ENCODE measurements around the gene APIP.

Gene APIP, protein sequence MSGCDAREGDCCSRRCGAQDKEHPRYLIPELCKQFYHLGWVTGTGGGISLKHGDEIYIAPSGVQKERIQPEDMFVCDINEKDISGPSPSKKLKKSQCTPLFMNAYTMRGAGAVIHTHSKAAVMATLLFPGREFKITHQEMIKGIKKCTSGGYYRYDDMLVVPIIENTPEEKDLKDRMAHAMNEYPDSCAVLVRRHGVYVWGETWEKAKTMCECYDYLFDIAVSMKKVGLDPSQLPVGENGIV

DNA sequence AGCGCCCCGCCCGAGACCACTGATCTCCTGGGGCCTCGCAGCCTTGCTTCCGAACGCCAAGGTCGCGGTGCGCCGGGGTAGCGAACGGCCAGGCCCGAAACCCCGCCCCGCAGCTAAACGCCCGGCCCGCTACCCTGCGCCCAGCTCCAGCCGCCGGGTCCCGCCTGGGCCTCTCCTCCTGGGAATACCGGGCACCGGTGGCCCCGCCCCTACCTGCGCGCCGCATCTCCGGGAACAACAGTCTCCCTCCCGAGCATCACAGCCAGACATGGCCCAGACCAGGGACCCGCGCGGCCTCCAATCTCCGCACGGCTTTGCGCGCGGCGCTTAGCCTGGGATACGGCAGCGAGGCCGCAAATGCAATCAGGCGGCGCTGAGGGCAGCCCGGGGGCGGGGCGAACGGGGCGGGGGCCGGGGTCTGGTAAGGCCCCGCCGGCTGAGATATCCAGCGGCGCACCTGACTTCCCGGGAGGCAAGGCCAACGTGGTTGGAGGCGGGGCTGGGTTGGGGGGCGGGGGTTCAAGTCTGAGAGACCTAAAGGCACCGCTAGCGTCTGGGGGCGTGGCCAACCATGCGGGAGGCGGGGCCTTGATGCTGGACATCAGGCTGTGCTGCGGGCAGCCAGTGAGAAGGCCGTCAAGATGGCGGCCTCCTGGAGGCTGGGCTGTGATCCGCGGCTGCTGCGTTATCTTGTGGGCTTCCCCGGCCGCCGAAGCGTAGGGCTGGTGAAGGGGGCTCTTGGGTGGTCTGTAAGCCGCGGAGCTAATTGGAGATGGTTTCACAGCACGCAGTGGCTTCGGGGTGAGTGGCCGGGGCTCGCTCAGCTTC lies at the start of gene APIP, which contains the start of gene PDHX:
Gene APIP (minus strand): TSS at position 365 of the 828 bp plus-strand sequence. CDS start 95 bp downstream, at position 270.
Gene PDHX (plus strand): TSS at position 604 of the 828 bp plus-strand sequence. CDS start 38 bp downstream, at position 642.
- peak; percentile 43 to 98 (median 93) for DNase-seq

DNA sequence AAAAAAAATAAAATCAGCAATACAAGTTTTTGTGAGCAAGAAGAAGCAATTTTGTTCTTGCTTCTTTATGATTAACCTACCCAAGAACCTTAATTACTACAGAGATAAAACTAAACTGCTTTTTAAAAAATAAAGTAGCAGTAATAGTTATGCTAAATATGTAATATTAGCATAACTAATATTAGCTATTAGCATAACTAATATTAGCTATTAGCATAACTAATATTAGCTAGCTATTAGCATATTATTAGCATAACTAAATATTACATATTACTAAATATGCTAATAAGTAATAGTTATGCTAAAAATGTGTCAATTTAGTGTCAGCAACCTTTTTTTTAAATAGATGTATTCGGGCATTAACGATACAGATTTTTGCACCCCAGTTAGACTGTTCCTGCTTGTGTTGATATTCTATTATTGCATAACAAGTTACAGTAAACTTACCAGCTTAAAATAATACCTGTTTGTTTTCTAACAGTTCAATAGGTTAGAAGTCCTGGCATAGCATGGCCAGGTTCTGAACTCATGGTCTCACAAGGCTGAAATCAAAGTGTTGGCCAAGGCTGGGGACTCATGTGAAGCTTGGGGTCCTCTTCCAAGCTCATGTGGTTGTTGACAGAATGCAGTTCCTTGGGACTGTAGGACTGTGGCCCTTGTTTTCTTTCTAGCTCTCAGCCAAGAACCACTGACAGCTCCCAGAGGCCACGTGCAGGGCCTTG lies 48.6 kb upstream of the APIP start:
- no peak for DNase-seq

DNA sequence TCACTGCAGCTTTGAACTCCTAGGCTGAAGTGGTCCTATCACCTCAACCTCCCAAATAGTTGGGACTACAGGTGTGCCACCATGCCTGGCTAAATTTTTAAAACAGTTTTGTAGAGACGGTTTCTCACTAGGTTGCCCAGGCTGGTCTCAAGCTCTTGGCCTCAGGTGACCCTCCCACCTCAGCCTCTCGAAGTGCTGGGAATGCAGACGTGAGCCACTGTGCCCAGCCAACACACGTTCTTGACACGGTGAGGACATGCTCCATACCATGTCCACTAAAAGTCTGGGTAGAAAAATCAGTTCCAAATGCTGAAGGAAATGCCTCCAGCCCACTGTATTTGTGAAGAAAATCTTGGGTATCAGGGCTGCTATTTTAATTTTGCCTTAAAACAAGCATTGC lies 47.2 kb upstream of the APIP start:
- no peak for DNase-seq

DNA sequence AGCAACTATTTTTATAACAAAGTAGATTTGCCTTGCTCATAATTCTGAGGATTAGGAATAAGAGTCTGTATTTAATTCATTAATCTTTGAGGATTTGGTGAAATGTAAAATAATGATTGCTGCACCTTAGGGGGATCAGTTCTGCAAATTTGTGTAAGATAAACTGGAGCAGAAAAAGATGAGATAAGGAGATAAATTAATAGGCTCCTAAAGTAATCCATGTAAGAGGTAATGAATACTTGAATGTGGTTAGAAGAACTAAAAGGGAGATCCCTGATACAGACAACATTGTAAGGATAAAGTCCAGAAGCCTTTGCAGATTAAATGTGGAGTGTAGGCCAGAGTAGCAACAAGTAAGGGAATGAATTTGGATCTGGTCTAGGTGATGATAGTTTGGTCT lies 45.9 kb upstream of the APIP start:
- DNase-seq: no peak

DNA sequence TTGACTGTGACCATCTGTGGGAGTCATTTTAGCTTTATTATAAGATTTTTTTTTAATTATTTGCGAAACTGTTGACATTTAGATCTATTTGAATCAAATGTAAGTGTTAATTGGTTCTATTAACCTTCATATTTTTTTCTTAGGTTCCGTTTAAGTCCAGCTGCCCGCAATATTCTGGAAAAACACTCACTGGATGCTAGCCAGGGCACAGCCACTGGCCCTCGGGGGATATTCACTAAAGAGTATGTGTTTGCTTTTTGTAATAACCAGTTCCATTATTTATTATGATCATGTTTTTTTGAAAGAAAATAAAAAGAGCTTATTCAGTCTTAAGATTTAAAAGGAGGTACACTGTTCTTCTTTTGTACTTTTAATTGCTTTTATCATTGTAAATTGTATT lies 44.1 kb upstream of the APIP start:
- DNase-seq: peak in 15 of 56 donors; percentile 1 to 46 (median 3)

DNA sequence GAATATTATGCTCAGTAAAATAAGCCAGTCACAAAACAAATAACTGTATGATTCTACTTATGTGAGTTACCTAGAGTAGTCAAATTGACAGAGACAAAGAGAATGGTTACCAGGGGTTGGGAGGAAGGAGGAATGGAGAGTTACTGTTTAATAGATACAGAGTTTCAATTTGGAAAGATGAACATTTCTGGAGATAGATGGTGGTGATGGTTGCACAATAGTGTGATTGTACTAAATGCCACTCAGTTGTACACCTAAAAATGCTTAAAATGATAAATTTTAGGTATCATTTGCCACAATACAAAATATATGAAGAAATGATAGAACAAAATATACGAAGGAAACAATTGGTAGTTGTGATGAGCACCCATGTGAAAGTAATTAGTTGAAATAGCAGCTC lies 43.6 kb upstream of the APIP start:
- no peak for DNase-seq

DNA sequence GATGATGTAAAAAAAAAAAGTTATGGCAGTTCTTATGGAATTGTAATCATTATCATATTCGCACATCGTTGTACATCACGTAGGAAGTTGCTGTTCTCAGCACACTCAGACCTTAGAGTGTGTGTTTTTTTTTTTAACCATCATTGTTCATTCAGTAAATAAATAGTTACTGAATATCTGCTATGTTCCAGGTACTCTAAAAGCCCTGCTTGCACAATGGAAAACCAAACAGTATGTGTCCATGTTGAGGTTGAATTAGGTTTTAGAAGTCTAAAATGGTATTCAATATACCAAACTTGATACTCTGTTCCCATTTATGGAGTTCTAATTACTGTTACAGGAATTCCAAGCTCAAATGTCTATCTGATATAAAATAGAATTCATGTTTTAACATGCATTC lies 41.4 kb upstream of the APIP start:
- no peak for DNase-seq

DNA sequence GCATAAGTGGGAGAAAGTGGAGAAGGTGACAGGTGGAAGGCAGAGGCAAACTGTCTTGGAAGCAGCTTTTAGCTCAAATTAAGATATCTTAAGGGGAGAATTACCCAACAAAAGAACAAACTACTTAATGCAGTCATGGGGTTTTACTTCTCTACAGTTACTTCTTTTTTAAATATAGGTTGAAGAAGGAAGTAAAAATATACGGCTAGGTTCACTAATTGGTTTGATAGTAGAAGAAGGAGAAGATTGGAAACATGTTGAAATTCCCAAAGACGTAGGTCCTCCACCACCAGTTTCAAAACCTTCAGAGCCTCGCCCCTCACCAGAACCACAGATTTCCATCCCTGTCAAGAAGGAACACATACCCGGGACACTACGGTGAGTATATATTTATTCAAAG lies 41.0 kb upstream of the APIP start:
- DNase-seq: no peak

DNA sequence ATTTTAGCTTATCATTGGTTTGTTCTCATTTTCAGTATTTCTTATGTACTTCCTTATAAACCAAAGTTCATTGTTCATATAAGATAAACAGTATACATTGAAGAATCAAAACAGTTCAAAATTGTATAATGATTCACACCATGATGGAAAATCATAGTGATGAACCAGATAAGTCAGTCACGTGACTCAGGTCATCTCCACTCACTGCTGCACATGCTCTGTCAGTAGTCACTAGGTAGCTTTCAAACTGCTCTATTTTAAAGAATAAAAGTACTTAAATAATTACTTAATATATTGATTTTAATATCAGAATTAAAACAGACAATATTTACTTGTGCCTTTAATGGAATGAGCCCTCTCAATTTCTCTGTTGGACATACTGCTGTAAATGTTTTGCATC lies 37.8 kb upstream of the APIP start:
- no peak for DNase-seq

DNA sequence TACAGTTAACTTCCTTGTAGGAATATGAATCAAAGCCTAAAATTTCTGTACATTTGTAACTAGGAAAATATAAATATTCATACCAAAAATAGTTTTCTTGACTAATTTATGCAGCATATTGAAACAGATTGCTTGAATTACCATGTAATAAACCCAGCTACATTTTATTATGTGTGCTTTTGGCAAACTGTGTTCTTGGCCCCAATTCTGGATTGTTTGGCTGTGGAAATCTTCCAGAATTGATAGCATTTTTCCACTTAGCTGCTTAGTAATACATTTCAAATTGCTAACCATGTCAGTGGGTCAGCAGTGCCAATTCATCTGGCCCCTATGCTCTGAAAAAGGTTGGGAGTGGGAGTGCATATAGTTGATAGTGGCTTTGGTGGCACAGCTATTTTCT lies 32.5 kb upstream of the APIP start:
- no peak for DNase-seq

DNA sequence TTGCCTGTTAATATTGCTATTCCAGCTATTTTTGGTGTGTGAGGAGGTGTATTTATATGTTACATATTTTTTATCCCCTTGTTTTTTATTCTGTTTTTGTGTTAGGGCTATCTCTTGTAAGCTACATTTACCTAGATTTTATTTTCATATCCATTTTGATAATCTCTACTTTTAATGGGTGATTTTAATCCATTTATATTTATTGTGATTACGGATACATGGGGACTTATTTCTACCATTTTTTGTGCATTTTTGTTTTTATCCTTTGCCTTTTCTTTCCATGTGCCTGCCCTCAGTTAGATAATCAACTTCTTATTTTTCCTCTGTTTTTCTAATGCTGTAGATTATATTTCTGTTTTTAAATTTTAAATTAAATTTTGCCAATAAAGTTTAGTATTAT lies 28.5 kb upstream of the APIP start:
- DNase-seq: no peak

DNA sequence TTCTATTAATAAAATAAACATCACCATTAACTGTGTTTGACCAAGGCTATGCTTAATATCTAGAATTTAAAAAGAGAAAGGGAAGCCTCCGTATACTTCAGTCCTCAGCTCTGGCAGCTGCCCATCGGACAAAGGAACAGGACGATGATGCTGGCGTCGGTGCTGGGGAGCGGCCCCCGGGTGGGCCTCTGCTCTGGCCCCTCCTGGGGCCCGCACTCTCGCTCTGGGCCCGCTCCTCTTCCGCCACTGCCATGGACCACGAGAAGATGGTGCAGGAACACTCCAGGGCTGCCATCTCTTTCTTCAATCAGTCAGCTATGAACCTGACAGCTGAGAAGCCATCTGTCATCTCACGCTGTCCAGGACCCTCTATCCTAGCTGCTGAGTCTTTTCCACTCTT lies 25.5 kb upstream of the APIP start:
- DNase-seq: no peak

DNA sequence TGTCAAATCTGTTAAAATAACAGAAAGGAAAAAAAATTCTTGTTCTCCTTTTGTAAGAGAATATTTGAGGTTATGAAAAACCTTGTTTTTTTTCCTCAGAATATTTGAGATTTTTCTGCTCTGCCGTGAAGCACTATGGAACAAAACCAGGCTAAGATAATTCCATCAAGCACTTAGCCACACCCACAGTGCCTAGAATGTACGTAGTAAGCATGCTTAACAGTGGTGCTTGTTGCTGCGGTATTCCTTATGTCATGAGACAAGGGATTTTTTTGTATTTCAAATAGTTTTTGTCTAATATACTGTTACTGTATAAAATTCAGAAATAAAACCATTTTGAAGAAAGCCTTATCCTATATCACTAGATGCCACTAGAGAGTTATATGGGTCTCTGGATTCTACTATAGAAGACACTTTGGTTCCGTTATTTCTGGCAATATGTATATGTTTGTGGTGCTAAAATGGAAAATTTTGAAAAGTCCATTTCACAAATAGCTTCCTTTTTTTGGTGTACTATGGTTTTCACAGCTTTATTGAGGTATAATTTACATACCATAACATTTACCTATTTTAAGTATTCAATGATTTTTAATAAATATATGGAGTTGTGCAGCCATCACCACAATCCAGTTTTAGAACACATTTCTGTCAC lies 24.0 kb upstream of the APIP start:
- DNase-seq: no peak

DNA sequence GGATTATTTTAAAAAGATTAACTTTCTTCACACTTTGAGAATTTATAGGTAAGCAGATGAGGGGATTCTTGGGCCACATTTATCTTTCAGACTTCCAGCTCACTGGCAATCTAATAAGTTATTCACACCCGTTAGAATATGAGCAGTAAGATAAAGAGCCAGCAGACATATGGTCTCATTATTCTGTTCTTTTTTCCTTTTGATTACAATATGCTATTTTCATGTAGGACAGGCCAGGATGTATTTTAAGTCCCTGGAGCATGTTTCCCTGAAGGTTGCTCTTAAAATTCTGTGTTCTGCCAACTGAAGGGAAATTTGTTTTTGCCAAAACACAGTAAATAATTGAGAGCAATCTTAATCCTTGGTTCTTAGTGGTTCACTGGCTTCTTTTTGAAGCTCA lies 22.4 kb upstream of the APIP start:
- DNase-seq: no peak

DNA sequence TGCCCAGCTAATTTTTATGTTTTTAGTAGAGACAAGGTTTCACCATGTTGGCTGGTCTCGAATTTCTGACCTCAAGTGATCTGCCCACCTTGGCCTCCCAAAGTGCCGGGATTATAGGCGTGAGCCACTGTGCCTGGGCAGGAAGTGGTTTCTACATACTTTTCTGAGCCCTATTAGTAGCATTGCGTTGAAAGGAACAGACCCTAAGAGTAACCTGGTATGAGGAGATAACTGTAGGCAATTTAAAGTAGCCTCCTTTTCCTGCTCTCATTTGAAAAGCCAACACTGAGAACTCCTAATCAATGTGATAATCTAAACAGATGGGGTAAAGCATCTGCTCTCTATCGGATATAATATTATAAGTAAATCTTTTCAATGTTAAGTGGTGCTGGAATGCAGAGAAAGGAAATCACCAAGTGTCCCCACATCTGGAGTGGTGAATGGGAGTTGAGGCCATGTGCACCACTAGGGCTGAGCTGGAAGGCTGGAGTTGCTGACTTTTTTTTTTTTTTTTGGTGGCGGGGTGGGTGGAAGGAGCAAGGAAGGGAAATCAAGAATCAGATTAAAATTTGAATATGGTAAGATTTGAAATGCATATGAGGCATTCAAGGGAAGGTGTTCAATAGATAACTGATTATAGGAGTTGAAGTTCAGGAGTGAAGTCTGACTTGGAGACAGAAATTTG lies 20.9 kb upstream of the APIP start:
- DNase-seq: no peak

DNA sequence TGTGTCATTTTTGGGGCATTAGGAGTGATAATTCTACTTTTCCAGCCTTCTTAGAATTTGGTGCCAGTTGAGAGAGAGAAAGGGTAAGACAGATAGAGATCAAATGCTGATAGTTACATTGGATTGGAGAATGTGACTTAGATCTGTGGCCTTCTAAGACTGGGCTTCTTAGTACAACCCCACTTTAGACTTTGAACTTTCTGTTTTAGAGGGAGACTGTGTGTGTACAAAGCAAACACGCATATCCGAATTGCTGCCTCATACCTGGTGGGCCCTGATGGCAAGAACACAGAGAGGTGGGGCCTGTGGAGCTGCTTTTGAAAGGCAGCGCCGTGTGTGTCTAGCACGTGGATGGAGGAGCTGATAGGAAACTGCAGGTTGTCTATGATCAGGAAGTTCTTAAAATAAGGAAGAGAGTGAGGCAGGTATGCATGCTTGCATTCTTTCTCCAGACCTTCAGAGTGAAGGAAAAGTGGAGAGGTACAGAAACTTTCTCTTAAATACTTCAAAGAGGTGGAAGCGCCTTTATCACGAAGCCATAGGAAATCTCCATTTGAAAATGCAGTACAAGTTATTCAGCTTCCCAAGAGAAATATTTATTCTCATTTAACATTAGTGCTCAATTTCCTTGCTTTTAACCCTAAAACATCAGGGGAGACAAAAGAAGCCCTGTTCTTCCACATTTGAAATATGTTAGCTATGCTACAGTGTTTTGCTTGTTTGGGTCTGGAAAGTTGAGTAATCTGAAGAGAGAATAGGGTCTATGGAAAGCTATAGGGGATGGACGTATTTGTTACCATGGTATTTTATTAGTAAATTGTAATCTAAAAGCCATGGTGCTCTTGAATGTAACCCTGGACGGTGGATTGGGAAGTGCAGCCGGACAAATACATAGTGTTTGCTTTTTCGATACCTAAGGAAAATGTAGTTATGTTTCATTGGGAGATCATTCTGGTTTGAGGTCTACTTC lies 13.9 kb upstream of the APIP start:
- DNase-seq: no peak

DNA sequence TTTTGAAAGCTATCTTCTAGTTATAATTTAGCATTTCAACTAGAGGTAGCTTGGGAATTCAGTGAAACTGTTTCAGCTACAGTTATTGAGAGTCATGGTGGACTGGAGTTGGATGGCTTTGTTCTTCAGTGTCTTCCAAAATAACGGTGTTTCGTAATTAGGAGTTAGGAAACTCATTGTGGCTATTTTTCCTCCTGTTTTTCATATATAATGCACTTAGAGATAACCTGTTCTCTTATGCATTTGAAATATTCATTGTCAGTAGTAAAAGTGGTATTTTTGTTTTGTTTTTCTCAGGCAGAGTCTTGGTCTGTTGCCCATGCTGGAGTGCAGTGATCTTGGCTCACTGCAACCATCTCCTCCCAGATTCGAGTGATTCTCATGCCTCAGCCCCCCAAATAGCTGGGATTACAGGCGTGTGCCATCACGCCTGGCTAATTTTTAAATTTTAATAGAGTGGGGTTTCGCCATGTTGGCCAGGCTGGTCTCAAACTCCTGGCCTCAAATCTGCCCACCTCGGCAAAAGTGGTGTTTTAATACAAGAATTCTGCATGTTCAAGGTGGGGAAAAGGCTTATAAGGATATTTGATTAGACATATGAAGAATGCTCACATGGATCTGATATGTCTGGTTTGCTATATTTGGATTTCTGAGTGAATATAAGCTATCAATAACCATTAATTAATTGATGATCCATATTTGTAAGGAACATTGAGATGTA lies 12.9 kb upstream of the APIP start:
- no peak for DNase-seq

DNA sequence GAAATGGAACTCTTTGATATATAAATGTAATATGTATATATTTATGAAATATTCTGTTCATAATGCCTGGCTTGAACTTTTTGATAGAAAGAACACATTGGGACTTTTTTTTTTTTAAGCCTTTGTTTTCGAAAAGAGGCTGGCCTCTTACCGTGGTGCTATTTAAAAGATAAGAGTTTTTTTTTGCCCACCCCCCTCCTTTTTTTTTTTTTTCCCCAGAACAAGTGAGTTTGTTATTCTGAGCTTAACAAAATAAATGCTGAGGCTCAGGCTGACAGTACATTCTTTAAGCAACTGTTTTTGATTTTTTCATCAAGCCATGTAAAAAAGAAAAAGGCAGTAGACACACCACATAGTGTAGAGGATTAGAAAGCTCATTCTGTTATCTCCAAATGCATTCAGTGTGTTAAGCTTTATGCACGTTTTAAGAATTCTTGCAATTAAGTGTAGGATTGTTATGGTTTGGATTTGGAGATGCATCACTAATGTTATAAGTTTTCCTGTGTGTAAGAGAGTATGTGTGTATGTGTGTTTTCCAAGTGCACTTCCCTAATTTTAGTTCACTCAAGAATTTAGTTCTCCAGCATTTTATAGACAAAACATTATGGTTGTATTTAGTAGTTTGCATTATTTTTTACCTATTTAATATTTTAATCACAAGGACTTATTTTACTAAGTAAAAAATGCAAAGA lies 12.2 kb upstream of the APIP start:
- DNase-seq: no peak

DNA sequence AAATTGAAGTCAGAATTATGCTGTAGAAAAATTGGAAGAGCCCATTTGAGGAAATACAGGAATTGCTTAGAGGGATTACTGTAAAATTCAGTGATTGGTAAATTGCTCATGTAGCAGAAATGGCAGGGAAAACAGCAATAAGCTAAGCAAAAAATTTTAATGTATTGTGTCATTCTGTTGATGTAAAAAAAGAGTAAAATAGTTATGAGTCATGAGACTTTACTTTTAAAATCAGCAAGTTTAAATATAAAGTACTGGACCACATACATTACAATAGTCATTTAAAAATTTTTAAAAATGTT lies 10.6 kb upstream of the APIP start:
- no peak for DNase-seq

All from amygdala (tissue), 56 donors.